Bronchial epithelial cell (primary cell): Measurements from ENCODE around the gene CCDC3. TPM values are rescaled to one million over a fixed set of nuclear protein-coding genes. Genes with fewer than 3 reads are reported as not detected.
"Not testable (repeated sequence)": the region's sequence is repeated elsewhere in the genome, so short reads cannot be mapped to it uniquely, and the experiment has no call there.

Experiments used
- DNase-seq: peaks from one replicate; pipeline ENCODE4 v3.0.0-alpha.2; 2010; ENCODE audit warnings: low read depth
- FAIRE-seq: peaks from 2 replicates; lab custom pipeline; 2011; peaks lifted over from hg19 to GRCh38; lab: Jason Lieb, UNC
- H3K27me3 ChIP-seq: 2 replicates; pipeline ENCODE4 v1.5.1; 2011; ENCODE audit warnings: low read length; ENCODE audit not compliant: control insufficient read depth, insufficient read depth
- H3K36me3 ChIP-seq: 2 replicates; pipeline ENCODE4 v1.5.1; 2011; ENCODE audit warnings: low read length; ENCODE audit not compliant: control insufficient read depth, insufficient read depth
- H3K4me3 ChIP-seq: 2 replicates; pipeline ENCODE4 v1.5.1; 2011; ENCODE audit warnings: mild to moderate bottlenecking, low read depth, low read length, control low read depth
- total RNA-seq: library from RNA; depleted of rRNA; stranded (reverse); fragments of >200 nt; gene quantifications from 2 replicates; pipeline ENCODE4 v1.2.1, GENCODE V29; 2014
- TF ChIP-seq, protein P1 (sequence below): IDR thresholded peaks from 2 replicates; pipeline ENCODE4 v1.5.1; 2011; ENCODE audit warnings: mild to moderate bottlenecking, moderate library complexity, low read length, control low read depth, inconsistent platforms; ENCODE audit not compliant: insufficient read depth, severe bottlenecking

The CCDC3 gene
- total RNA-seq, 1 donor from 2014 or later = 1.8 TPM

DNA sequence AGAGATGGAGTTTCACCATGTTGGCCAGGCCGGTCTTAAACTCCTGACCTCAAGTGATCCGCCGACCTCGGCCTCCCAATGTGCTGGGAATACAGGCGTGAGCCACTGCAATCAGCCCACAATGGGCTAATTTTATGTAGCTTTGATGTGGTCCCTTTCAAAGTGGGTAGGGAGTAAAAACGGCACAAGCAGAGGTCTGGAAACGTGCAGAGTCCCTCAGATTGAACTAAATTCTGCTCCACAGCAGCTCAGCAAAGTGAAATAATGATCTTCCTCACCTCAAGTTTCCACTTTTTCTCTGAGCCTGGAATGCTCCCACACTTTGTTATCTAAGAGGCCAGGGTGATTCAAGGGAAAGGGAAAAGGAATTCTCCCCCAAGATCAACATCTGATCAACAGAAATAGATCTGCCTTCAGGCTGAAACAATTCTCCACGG lies 6.1 kb downstream of the CCDC3 start:
- Histone ChIP-seq H3K27me3 (no peaks in the 10 kb centered on the region), H3K36me3 (peaks cover 1% of the 10 kb centered on the region), H3K4me3 (no peak overlapping the region)
- FAIRE-seq = no peak
- TF ChIP-seq, protein P1, sequence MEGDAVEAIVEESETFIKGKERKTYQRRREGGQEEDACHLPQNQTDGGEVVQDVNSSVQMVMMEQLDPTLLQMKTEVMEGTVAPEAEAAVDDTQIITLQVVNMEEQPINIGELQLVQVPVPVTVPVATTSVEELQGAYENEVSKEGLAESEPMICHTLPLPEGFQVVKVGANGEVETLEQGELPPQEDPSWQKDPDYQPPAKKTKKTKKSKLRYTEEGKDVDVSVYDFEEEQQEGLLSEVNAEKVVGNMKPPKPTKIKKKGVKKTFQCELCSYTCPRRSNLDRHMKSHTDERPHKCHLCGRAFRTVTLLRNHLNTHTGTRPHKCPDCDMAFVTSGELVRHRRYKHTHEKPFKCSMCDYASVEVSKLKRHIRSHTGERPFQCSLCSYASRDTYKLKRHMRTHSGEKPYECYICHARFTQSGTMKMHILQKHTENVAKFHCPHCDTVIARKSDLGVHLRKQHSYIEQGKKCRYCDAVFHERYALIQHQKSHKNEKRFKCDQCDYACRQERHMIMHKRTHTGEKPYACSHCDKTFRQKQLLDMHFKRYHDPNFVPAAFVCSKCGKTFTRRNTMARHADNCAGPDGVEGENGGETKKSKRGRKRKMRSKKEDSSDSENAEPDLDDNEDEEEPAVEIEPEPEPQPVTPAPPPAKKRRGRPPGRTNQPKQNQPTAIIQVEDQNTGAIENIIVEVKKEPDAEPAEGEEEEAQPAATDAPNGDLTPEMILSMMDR = no peak
- DNase-seq = no peak

DNA sequence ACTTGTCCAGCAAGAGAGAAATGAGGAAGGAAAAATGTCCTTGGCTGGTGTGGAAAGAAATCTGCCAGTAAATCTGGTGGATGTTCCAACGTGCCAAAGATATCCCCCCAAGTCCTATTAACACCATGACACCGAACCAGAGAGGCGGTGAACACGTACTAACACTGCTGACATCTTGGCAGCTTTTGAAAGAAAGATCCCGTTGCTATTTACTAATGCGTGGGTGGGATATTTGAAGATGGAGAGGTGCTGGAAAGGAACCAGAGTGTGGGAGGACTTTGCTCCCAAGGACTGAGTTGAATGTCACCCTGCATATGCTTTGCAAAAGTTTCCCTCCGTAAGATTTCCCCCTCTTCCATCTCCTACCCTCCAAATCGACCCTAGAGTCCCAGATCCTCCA lies 7.9 kb downstream of the CCDC3 start:
- TF ChIP-seq, protein P1 = no peak
- Histone ChIP-seq H3K4me3 (no peak overlapping the region), H3K27me3 (no peaks in the 10 kb centered on the region), H3K36me3 (peaks cover 1% of the 10 kb centered on the region)
- DNase-seq (peak; percentile 60), FAIRE-seq (no peak)

DNA sequence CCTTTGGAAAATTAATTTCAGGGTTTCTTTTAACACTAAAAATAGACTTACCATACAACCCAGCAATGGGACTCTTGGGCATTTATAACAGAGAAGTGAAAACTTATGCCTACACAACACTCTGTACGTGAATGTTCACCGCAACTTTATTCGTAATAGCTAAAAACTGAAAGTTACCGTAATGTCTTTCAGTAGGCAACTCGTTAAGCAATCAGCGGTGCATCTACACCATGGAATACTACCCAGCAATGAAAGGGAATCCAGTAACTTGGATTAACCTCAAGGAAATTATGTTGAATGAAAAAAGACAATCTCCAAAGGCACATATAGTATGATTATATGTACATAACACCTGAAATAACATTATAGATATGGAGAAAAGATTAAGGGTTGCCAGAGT lies 16.2 kb downstream of the CCDC3 start:
- DNase-seq = no peak
- TF ChIP-seq, protein P1 = no peak
- Histone ChIP-seq H3K4me3 (no peak overlapping the region), H3K36me3 (no peaks in the 10 kb centered on the region), H3K27me3 (no peaks in the 10 kb centered on the region)
- no peak for FAIRE-seq

DNA sequence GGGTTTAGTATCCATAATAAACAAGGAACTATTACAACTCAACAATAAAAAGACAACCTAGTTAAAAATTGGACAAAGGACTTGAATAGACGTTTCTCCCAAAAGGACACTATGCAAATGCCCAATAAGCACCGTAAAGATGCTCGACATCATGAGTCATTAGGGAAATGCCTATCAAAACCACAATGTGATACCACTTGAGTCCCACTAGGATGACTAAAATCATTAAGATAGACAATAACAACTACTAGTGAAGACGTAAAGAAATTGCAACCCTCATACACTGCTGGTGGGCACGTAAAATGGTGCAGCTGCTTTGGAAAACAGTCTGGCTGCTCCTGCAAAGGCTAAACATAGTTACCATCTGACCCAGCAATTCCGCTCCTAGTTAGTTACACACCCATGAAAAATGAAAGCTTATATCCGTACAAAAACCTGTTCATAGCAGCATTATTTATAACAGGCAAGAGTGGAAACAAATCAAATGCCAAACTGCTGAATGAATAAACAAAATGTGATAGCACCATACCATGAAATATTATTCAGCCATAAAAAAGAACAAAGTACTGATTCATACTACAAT lies 17.3 kb downstream of the CCDC3 start:
- FAIRE-seq (no peak), DNase-seq (peak; percentile 73)
- Histone ChIP-seq H3K36me3 (no peaks in the 10 kb centered on the region), H3K27me3 (no peaks in the 10 kb centered on the region), H3K4me3 (no peak overlapping the region)
- TF ChIP-seq, protein P1 = no peak

DNA sequence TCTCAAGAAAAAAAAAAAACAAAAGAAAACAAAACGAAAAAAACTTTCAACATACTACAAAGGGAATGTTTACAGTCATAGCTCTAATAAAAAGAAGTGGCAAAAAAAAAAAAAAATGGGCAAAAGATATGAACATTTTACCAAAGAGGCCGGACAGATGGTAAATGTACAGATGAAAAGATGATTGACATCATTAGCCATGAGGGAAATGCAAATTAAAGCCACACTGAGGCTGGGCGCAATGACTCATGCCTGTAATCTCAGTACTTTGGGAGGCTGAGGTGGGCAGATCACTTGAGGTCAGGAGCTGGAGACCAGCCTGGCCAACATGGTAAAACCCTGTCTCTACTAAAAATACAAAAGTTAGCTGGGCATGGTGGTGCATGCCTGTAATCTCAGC lies 17.9 kb downstream of the CCDC3 start:
- not testable (repeated sequence) for H3K27me3 ChIP-seq, DNase-seq, H3K36me3 ChIP-seq, H3K4me3 ChIP-seq, FAIRE-seq

DNA sequence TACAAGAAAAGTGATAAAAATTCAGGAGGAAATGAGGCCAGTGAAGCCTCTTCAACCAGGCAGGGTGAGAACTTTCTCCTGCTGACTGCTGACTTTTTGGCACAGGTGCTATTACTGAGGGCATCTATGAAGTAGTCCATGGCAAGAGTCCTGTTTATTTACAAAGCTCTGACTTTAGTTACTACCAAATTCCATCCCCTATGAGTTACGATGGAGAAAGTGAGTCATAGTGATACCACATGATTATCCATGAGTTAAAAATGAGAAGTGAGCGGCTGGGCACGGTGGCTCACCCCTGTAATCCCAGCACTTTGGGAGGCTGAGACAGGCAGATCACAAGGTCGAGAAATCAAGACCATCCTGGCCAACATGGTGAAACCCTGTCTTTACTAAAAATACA lies 19.9 kb downstream of the CCDC3 start:
- TF ChIP-seq, protein P1 = no peak
- Histone ChIP-seq H3K27me3 (no peaks in the 10 kb centered on the region), H3K4me3 (no peak overlapping the region), H3K36me3 (no peaks in the 10 kb centered on the region)
- no peak for FAIRE-seq
- peak; percentile 94 for DNase-seq
